Activated T-cell treated with anti-CD3 and anti-CD28 coated beads for 1 hour (primary cell): ENCODE results near the gene LOXL3.

Experiments used
- DNase-seq: peaks from one replicate; pipeline ENCODE4 v3.0.0-alpha.2; 2020; ENCODE audit warnings: low read depth

The LOXL3 gene

DNA sequence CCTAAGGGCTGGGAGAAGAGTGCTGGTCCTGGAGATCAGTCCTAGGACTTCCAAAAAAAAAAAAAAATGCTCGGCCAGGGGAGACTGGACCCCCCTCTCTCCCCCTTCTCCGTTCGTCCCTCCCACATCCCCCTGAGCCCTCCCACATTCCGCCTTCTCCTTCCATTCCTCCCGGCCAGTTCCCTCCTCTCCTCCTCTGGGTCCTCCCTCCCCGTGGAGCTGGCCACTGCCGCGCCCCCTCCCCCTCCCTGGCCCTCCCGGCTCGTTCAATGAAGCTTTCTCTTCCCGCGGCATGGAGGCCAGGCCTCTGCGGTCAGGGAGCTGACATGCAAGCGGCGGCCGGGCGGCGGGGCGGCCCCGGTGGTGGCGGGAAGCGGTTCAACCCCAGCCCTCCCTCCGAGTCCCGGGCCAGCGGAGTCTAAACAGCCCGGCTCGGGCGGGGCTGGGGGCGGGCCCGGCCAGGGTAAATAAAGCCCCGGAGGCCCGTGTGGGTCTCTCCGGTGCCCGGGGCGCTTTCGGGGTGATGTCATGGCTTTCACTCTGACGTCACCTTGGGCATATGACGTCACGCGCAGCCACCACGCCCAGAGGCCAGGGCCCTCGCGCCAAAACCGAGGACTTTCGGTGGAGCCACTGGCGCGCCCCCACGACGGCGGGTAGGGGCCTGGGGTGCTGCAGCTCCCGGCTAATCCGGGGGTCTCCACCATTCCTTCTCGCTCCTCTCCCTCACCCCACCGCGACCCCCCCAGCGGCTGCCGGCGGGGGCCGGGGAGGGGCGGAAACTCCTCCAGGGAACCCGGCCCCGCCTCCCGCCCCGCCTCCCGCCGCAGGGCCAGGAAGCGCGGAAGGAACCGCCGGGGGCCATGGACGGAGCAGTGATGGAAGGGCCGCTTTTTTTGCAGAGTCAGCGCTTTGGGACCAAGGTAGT, at the start of gene LOXL3, which contains the start of gene DOK1:
TSS of gene LOXL3 (minus strand) at position 51 of the 928 bp plus-strand sequence. CDS start 1,308 bp downstream, outside the sequence.
TSS of gene DOK1 (plus strand) at position 829 of the 928 bp plus-strand sequence. CDS start at position 864, 35 bp downstream.
- DNase-seq = peak; percentile 75

- DNase-seq = no peak
These were observed 49.0 kb upstream of the LOXL3 start for GRCh38 chr2:74602586-74603281.

GRCh38 chr2:74599676-74600075, 45.9 kb upstream of the LOXL3 start:
- no peak for DNase-seq

GRCh38 chr2:74597410-74597809, 43.7 kb upstream of the LOXL3 start:
- DNase-seq = no peak

- no peak for DNase-seq
These were observed 42.8 kb upstream of the LOXL3 start for GRCh38 chr2:74596584-74596983.

DNA sequence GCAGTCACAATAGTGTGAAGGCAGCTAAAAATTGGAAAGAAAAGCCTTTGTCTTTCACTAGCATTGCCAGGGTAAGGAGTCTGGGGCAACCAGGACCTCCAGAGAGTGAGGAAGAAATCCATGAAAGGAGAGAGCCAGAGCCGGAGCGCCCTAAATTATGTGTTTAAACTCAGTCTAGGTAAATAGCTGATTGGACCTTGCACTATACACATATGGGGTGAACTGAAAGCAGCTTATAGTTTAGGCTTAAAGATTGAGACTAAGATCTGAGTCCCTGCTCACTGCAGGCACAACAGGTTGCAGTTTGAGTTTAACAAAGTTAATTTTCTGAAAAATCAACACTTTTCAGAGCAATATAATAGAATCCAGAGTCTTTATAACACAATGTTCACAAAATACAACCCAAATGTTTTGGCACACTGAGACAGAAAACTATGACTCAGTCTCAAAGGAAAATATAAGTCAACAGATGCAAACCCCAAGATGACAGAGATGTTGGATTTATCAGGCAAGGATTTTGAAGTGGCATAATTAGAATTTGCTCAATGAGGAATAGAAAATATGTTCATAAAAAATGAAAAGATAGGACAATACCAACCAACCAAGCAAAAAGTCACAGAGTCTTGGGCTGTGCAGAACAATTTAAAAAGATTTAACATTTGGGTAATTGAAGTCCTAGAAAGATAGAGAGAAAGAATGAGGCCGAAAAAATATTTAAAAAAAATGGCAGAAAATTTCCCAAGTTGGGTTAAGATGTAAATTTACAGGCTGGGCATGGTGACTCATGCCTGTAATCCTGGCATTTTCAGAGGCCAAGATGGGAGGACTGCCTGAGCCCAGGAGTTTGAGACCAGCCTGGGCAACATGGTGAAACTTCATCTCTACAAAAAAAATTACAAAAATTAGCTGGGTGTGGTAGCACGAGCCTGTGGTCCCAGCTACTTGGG, 40.4 kb upstream of the LOXL3 start:
- DNase-seq = no peak

GRCh38 chr2:74588664-74589063, 34.9 kb upstream of the LOXL3 start:
- DNase-seq = no peak

DNA sequence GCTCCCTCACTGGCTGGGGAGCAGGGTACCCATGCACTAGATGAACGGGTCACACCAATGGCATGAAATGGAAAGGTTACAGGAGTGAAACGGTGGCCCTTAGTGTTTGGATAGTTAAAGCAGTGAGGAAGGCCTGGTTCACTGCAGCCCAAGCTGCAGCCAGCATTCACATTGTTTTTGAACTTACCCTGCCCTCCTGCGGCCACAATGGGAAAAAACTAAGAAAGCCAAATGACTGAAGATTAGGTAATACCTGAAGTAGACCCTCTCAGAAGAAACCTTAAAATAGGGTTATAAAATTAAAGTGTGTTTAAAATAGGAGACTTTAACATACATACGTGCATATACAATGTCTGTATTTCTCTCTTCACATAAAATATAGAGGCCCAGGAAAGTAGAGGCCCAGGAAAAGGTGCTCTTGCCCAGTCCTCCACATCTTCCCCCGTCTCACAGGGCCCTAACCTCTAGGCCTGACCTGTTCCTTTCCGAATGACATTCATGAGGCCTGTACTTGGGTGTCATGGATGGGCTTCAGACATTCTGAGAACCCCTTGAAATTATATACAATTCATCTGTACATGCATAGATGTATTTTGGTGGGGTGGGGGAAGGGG, 34.0 kb upstream of the LOXL3 start:
- DNase-seq = peak; percentile 36

- DNase-seq = peak; percentile 5
These were observed 31.9 kb upstream of the LOXL3 start for GRCh38 chr2:74585406-74586185.

DNA sequence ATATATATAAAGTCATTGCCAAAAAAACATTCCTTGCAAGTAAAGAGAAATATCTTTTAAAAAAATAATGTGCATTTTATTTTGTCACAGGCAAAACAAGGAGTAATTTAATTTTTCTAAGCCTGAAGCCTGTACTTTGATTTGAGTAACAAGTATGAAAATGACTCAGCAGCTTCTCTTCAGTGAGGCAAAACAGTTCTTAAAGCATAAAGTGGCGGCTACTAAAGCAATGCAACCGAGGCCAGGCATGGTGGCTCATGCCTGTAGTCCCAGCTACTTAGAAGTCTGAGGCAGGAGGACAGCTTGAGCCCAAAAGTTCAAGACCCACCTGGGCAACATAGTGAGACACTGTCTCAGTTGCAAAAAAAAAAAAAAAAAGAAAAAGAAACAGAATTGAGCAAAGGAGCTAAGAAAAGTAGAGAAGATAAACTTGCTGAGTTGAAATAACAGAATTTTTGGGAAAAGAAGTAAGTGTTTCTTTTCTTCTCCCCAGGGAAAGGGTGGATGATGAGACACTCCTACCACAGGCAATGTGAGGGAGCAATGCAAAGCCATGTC, 30.4 kb upstream of the LOXL3 start:
- DNase-seq = no peak

GRCh38 chr2:74583504-74583903, 29.8 kb upstream of the LOXL3 start:
- no peak for DNase-seq

DNA sequence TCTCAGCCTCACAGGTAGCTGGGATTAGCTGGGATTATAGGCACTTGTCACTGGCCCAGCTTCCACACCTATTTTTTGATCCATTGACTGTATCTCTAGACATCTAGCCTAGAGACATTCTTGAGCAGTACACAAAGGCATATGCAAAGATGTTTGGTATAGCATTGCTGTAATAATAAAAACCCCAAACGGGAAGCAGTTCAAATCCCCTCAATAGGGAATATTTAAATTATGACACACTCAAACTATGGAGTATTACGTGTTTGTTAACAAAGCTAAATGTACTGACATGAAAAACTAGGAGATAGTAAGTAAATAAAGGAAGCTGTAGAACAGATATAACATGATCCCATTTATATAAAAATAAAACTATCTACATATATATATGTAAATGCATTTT, 28.4 kb upstream of the LOXL3 start:
- no peak for DNase-seq

GRCh38 chr2:74581463-74581862, 27.7 kb upstream of the LOXL3 start:
- no peak for DNase-seq

GRCh38 chr2:74578408-74578807, 24.7 kb upstream of the LOXL3 start:
- no peak for DNase-seq

DNA sequence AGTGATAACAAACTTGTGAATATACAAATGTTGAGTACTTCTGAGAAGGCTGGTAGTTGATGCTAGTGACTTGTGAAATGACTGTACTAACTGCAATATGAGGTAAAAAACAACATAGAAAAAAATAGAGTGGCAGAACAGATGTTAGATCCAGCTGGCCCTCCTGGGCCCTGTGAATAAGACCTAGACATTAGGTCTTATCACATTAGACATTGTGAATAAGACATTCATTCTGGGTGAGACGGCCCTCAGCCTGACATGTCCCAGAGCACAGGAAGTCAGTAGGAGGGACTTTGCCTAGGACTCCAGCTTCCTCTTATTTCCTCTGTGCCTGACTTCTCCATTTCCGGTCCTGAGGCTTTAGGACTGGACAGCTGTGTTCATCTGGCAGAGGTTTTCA, 23.7 kb upstream of the LOXL3 start:
- no peak for DNase-seq

GRCh38 chr2:74576863-74577229, 23.1 kb upstream of the LOXL3 start:
- DNase-seq = no peak

GRCh38 chr2:74576211-74576862, 22.6 kb upstream of the LOXL3 start:
- no peak for DNase-seq

- DNase-seq = no peak
These were observed 21.6 kb upstream of the LOXL3 start for GRCh38 chr2:74575320-74575719.

DNA sequence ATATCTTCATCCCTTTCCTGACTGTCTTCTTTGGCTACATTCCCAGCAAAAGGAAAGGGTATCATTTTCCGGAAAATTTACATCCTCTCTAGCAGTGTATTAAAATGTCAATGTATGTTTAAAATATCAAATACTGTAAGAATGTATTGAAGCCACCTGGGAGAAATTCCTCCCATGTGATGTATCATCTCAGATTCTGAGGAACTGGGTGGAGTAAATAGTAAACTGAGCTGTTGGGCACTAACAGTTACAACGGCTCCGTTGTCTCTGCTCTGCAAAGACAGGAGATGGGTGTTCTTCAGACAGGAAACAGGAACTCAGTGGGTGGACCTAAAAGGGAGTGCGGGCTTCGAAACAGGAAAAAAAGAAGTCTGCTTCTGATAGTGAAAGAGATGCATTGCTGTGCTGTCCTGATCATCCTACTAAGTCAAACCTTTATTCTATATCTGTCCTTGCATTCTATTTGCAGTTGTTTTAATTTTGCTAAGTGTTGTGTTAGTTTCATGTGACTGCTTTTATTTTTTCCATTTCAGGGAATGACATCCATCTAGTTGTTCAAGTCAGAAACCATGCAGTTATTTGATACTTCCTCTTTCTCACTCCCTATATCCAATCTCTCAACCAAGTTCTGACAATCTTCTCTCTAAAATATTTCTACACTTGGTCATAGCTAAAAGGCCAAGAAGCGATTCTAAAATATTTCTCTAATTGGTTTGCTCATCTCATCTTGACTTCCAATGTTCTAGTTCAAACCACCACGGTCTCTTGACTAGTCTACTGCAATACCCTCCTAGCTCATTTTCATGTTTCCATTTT, 20.2 kb upstream of the LOXL3 start:
- no peak for DNase-seq
